Skeletal muscle tissue (tissue), 4 donors: Measurements from ENCODE around the gene HOXA10. TPM values are rescaled to one million over a fixed set of nuclear protein-coding genes. Genes with fewer than 3 reads are reported as not detected.

Experiments
- H3K27ac ChIP-seq: one replicate; pipeline ENCODE4 v1.7.0; 2013; ENCODE audit warnings: mild to moderate bottlenecking, low read depth, low read length, inconsistent platforms
- H3K27me3 ChIP-seq, 3 donors: one replicate each; pipeline ENCODE4 v1.7.0; 2013; ENCODE audit warnings: low read length in 3 of 3; ENCODE audit not compliant: control insufficient read depth in 3 of 3, insufficient read depth in 3 of 3
- H3K36me3 ChIP-seq, 3 donors: one replicate each; pipeline ENCODE4 v1.7.0; 2013; ENCODE audit warnings: low read length in 3 of 3; ENCODE audit not compliant: control insufficient read depth in 3 of 3, insufficient read depth in 3 of 3
- H3K4me1 ChIP-seq, 3 donors: one replicate each; pipeline ENCODE4 v1.7.0; 2013; ENCODE audit warnings: low read length in 3 of 3, mild to moderate bottlenecking in 3 of 3; ENCODE audit not compliant: control insufficient read depth in 3 of 3, insufficient read depth in 3 of 3
- H3K4me3 ChIP-seq, 3 donors: one replicate each; pipeline ENCODE4 v1.7.0; 2013; ENCODE audit warnings: low read length in 3 of 3
- H3K9ac ChIP-seq, 3 donors: one replicate each; pipeline ENCODE4 v1.7.0; 2013; ENCODE audit warnings: low read length in 3 of 3, mild to moderate bottlenecking in 3 of 3, moderate library complexity in 2 of 3, low read depth in 1 of 3
- H3K9me3 ChIP-seq, 3 donors: one replicate each; pipeline ENCODE4 v1.7.0; 2013; ENCODE audit warnings: low read length in 3 of 3; ENCODE audit not compliant: control insufficient read depth in 3 of 3
- total RNA-seq: library from RNA; depleted of rRNA; stranded (reverse); fragments of >200 nt; gene quantifications from one replicate; pipeline ENCODE4 v1.2.3, GENCODE V29; 2014
- donor health status: Osteomylitis.

HOXA10 gene
- total RNA-seq, 1 donor from 2014 or later = 13.6 TPM

- Histone ChIP-seq H3K36me3 (no peaks in the 10 kb centered on the region), H3K27ac (no peak overlapping the region), H3K27me3 (peaks cover 39 to 70% (median 42%) of the 10 kb centered on the region in 3 donors), H3K9me3 (no peaks in the 10 kb centered on the region), H3K9ac (no peak overlapping the region), H3K4me3 (no peak overlapping the region), H3K4me1 (peaks cover 4% of the 10 kb centered on the region in 3 donors)
Observed at GRCh38 chr7:27212497-27213432, 38.6 kb upstream of the HOXA10 start.

DNA sequence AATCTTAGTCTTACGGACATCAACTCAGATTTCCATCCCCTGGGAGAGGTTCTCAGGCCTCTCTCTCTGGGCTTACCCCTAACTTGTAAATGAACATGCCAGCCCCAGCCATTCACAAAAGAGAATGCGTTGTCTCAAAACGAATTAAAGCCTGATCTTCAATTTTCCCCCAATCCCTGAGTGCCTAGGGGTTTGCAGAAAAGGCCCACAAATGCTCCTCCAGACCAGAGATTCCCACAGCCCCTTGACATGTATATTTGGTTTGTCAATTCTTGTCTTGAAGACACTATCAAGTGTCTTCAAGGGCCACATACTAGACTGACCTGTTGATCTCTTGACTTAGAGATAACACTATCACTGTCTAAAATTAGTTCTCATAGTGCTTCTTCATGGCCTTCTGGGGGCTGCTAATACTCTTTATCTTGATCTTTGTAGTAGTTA is 37.7 kb upstream of the HOXA10 start:
- Histone ChIP-seq H3K27me3 (peaks cover 41 to 72% (median 42%) of the 10 kb centered on the region in 3 donors), H3K4me1 (peaks cover 4% of the 10 kb centered on the region in 3 donors), H3K9ac (no peak overlapping the region), H3K4me3 (no peak overlapping the region), H3K36me3 (no peaks in the 10 kb centered on the region), H3K9me3 (no peaks in the 10 kb centered on the region), H3K27ac (no peak overlapping the region)

- H3K4me1 ChIP-seq = peaks cover 4% of the 10 kb centered on the region in 3 donors
- no peak overlapping the region for H3K4me3 ChIP-seq
- H3K36me3 ChIP-seq = no peaks in the 10 kb centered on the region
- H3K27ac ChIP-seq = no peak overlapping the region
- H3K9ac ChIP-seq = no peak overlapping the region
- H3K27me3 ChIP-seq = peaks cover 42 to 73% (median 48%) of the 10 kb centered on the region in 3 donors
- no peaks in the 10 kb centered on the region for H3K9me3 ChIP-seq
Observed at GRCh38 chr7:27211084-27211446, 36.9 kb upstream of the HOXA10 start.

GRCh38 chr7:27210441-27211083 is 36.4 kb upstream of the HOXA10 start:
- H3K9ac ChIP-seq = peak overlapping the region in 2 of 3 donors; percentile 20 to 66
- no peak overlapping the region for H3K27ac ChIP-seq
- H3K4me3 ChIP-seq = peak overlapping the region; percentile 21 to 60 (median 25)
- no peaks in the 10 kb centered on the region for H3K36me3 ChIP-seq
- H3K27me3 ChIP-seq = peaks cover 48 to 78% (median 53%) of the 10 kb centered on the region in 3 donors
- no peaks in the 10 kb centered on the region for H3K9me3 ChIP-seq
- H3K4me1 ChIP-seq = peaks cover 5 to 7% (median 5%) of the 10 kb centered on the region in 3 donors

DNA sequence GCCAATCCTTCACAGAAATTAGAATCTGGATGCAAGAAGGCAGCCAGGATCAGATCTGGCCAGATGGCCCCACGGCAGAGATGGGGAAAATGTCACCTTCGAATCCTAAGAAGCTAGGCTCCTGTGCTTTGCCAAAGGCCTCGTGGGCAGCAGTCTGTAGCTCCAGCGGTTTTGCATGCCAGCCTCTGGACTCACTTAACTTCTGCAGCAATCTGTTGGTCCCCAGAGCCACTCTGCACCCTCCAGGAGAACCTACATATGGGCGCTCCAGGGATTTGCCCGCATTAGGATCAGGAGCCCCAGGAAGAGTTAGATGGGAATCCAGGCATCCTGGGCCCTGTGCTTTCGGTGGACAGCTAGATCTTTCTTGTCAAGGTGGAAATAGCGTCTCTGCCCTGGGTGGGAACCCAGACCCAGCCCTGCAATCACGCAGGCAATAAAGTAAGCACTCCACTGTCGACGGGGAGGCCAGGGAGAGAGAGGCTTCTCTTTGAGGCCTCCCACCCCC is 35.9 kb upstream of the HOXA10 start:
- Histone ChIP-seq H3K4me3 (no peak overlapping the region), H3K27me3 (peaks cover 53 to 84% (median 59%) of the 10 kb centered on the region in 3 donors), H3K9ac (no peak overlapping the region), H3K27ac (no peak overlapping the region), H3K36me3 (no peaks in the 10 kb centered on the region), H3K9me3 (no peaks in the 10 kb centered on the region), H3K4me1 (peaks cover 11 to 13% (median 11%) of the 10 kb centered on the region in 3 donors)

DNA sequence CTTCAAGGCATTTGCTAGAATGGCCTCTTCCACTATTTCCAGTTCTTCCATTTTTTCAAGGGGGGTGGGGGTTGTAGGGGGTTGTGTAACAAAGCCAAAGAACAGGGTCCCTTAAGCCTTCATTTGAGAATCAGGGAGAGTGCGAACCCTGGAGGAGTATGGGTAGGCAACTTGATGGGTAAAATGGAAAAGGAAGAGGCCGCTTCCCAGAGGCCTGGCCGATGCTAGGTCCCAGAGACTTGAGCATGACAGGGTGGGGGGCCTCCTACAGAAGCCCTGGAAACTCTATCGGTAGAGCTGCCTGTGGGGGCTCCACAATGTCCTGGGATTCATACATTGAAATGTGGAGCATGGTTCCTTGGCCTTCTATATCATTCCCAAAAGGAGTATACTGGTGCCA is 34.9 kb upstream of the HOXA10 start:
- no peak overlapping the region for H3K4me3 ChIP-seq
- H3K9ac ChIP-seq = no peak overlapping the region
- no peak overlapping the region for H3K27ac ChIP-seq
- H3K9me3 ChIP-seq = no peaks in the 10 kb centered on the region
- peaks cover 63 to 85% (median 69%) of the 10 kb centered on the region in 3 donors for H3K27me3 ChIP-seq
- H3K36me3 ChIP-seq = no peaks in the 10 kb centered on the region
- H3K4me1 ChIP-seq = peaks cover 15 to 19% (median 16%) of the 10 kb centered on the region in 3 donors

GRCh38 chr7:27207348-27207985 is 33.3 kb upstream of the HOXA10 start:
- H3K4me3 ChIP-seq = no peak overlapping the region
- peaks cover 63 to 84% (median 72%) of the 10 kb centered on the region in 3 donors for H3K27me3 ChIP-seq
- H3K9me3 ChIP-seq = no peaks in the 10 kb centered on the region
- no peak overlapping the region for H3K9ac ChIP-seq
- H3K4me1 ChIP-seq = peaks cover 15 to 19% (median 16%) of the 10 kb centered on the region in 3 donors
- no peaks in the 10 kb centered on the region for H3K36me3 ChIP-seq
- H3K27ac ChIP-seq = no peak overlapping the region

DNA sequence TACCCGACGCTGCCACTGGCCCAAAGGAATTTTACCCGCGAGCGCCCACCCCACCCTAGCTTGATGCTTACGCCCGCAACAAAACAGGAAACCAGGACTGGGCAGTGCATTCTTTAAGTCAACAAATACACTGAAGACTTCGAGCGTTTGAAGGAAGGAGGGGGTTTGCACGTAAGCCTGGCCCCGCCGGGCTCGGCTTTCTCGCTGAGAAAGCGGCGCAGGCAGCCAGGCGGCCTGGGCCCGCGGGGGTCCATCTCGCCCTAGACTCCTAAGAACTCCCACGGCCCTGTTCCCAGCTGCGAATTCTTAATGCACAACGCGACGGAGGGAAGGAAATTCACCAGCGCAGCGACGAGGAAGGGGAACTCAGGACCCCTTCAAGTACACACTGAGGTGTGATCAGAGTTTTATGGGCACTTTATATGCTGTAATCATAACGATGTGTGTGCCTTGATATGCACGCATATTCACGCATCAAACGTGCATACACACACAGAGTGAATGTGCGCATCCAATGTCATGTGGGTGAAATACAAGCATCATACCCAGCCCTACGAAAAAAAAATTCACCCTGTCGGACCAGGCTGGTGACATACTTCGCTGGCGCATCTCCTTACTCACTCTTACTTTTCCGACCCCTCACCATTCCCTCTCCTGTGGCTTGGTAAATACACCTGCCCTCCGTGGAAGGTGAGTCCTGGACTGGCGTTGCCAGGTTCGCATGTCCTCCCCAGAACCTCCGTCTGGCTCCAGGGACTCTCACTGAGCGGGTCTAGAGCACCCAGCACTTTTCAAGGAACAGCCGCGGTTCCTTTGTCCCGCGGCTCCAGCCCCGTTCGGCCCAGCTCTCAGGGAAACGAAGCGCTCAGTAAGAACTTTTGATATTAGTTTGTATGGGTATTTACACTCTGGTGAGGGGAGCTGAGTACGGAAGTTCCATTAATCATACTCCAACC is 31.5 kb upstream of the HOXA10 start:
- Histone ChIP-seq H3K36me3 (no peaks in the 10 kb centered on the region), H3K27me3 (peaks cover 68 to 85% (median 84%) of the 10 kb centered on the region in 3 donors), H3K9me3 (no peaks in the 10 kb centered on the region), H3K4me3 (peak overlapping the region in 2 of 3 donors; percentile 40 to 52), H3K27ac (no peak overlapping the region), H3K9ac (no peak overlapping the region), H3K4me1 (peaks cover 20 to 28% (median 20%) of the 10 kb centered on the region in 3 donors)

DNA sequence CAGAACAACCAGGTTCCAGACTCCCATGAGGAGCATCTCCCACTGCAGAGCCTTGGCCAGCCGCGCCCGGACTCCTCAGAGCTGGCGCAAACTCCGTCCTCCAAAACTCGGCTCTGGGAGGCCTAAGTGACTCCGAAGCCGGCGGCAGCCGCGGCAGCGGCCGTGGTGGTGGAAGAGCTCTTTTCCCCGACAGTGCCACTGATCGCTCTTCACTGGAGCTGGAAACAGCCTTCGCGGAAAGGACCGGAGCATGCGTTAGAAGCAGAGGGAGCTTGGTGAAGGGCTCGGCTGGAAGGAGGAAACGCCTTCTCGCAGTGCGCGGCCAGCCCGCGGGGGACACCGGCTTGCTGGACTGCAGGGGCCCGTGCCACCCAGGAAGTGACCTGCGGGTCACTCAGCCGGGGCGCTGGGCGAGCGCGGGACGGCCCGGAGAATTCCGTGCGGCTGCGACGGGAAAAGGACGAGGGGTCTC is 30.8 kb upstream of the HOXA10 start:
- peak overlapping the region in 1 of 3 donors; percentile 3 for H3K9ac ChIP-seq
- H3K4me1 ChIP-seq = peaks cover 21 to 30% (median 22%) of the 10 kb centered on the region in 3 donors
- H3K27me3 ChIP-seq = peaks cover 66 to 85% (median 81%) of the 10 kb centered on the region in 3 donors
- no peaks in the 10 kb centered on the region for H3K9me3 ChIP-seq
- H3K36me3 ChIP-seq = no peaks in the 10 kb centered on the region
- H3K27ac ChIP-seq = no peak overlapping the region
- H3K4me3 ChIP-seq = peak overlapping the region; percentile 9 to 52 (median 40)
